ENCODE data around the gene TIE1.

Gene TIE1

DNA sequence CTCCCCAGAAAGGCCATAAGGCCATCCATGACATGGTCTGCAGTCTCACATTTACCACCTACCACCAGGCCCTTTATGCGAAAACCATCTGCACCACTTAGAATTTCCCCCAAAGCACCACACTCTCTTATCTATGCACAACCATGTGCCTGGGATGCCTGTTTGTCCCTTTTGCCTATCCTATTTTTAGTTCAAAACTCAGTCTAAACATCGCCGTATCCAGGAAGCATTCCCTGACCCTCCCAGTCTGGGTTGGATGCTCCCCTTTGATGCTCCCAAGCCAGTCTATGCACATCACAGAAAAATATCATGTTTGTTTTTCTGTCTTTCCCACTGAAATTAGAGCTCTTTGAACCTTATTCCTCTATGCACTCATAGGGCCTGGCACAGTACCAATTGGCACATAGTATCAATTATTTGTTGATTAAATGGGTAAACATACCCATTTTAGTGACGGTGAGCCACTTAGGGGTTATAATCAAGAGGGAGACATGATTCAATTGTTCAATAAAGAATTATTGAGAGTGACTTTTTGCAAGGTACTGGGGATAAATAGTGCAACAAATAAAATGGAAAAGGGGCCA lies 43.6 kb downstream of the TIE1 start:
- DNase-seq = no peak

DNA sequence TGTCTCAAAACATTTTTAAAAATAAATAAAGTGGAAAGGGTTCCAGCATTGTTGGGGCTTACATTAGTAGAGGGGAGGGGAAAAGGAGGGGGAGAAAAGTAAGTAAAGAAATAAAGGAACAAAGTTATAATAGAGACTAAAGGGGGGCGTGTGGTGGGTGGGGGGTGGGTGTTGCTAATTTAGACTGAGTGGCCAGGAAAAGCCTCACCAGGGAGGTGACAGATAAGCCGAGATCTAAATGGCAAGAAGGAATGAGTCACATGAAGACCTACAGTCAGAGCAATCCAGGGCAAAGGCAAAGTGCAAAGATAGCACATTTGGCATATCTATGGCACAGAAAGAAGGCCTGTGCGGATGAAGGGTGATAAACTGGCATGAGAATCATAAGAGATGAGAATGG lies 44.3 kb downstream of the TIE1 start:
- no peak for DNase-seq

- DNase-seq = no peak
These were observed 45.9 kb downstream of the TIE1 start for GRCh38 chr1:43346636-43347035.

- no peak for DNase-seq
These were observed 47.6 kb downstream of the TIE1 start for GRCh38 chr1:43348343-43348808.

DNA sequence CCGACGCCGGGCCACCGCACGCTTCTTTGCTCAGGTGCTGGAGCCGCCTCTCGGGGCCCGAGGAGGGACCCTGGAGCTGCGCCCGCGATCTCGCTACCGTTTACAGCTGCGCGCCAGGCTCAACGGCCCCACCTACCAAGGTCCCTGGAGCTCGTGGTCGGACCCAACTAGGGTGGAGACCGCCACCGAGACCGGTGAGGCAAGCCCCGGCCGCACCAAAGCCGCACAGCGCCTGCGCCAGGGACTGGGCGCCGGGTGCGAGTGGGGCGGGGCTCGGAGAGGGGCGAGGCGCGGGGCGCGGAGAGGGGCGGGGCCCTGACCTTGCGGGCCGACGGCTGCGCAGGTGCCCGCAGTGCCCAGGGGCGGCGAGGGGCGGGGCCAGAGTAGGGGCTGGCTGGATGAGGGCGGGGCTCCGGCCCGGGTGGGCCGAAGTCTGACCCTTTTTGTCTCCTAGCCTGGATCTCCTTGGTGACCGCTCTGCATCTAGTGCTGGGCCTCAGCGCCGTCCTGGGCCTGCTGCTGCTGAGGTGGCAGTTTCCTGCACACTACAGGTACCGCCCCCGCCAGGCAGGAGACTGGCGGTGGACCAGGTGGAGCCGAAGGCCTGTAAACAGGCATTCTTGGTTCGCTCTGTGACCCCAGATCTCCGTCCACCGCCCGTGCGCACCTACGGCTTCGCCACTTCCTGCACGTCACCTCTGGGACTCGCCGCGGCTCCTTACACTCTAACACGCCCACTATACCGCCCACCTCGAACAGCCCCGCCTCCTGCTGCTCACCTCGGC lies 48.2 kb downstream of the TIE1 start:
- peak; percentile 18 to 34 for DNase-seq

DNA sequence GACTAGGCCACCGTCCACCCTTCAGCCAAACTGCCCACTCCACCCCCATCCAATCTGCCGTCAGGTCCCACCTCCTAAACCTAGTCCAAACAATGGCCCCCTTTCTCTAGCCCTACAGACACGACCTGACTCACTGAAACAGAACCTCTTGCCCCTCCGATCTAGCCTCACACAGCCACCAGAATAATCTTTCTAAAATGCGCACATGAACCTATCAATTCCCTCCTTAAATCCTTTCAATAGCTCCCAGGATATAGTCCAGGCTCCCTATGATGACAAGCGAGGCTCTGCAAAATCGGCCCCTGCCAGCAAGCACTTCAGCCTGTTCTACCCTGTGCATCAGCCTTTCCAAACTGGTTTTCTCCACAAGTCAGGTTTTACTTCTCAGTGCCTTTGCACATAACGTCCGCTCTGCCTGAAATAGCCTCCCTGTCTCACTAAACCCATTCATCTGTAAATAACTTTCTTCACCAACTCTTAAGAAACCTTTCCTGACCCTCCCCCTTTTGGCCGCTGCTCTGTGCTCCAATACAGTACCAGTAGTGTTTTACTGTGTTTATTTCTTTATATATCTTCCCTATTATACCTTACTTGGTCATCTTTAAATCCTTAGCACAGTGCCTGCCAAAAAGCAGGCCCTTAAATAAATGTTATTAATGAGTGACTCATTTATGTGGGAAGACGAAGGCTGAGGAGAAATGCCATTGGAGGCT lies 49.0 kb downstream of the TIE1 start:
- DNase-seq = no peak

- DNase-seq = no peak
These were observed 50.2 kb downstream of the TIE1 start for GRCh38 chr1:43350976-43351375.

DNA sequence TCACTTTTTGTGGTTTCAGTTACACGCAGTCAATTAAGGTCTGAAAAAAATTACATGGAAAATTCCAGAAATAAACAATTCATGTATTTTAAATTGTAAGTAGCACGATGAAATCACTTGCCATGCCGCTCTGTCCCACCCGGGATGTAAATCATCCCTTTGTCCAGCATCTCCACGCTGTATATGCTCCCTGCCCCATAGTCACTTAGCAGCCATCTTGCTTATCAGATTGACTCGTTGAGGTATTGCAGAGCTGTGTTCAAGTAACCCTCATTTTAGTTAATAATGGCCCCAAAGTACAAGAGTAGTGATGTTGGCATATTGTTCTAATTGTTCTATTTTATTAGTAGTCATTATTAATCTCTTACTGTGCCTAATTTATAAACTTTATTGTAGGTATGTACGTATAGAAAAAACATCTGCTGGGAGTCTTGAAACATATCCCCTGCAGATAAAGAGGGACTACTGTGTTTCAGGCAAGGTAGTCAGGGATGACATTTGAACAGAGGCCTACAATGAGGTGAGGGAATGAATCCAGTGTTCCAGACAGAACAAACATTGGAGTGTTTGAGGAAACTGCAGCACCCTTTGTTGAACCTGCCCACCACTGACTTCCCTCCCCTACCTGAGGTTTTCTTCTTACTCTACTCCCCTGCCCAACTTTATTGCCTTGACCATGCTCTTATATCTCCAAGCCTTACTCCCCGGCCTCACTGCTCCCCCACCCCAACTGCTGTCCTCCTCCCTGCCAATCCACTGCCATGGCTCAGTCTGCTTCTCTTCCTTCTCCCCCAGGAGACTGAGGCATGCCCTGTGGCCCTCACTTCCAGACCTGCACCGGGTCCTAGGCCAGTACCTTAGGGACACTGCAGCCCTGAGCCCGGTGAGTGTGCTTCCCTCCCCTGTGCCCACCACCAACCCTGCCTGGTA lies 50.9 kb downstream of the TIE1 start:
- DNase-seq = no peak

- DNase-seq = no peak
These were observed 51.5 kb downstream of the TIE1 start for GRCh38 chr1:43352351-43352705.

DNA sequence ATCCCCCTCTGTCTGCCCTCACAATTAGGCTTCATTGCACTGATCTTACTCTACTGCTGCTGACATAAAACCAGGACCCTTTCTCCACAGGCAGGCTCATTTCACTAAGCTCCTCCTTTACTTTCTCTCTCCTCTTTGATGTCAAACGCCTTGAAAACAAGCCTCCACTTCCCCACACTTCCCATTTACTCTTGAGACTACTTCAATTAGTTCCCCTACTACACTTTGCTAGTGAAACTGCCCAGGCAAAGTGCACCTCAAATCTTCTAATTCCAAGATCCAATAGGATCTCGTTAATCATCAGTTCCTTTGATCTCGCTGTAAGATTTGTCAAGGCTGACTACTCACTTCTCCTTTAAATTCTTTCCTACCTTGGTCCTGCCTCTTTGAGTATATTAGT lies 52.1 kb downstream of the TIE1 start:
- DNase-seq = no peak

- no peak for DNase-seq
These were observed 53.7 kb downstream of the TIE1 start for GRCh38 chr1:43354471-43354870.

DNA sequence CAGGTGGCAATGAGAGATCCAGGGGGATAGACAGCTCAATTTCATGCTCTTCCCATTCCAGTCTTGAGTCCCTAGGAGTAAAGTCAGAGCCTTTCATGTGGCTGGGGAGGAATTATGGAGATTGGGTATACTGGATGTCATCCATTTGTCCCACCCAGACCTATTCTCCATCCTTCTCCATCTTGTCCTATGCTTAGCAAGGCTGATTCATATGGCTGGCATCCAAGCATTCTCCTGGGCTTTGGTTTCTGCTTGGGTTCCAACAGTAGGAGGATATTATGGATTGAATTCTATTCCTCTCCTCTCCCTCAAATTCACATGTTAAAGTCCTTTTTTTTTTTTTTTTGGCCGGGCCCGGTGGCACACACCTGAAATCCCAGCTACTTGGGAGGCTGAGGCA lies 54.2 kb downstream of the TIE1 start:
- no peak for DNase-seq

DNA sequence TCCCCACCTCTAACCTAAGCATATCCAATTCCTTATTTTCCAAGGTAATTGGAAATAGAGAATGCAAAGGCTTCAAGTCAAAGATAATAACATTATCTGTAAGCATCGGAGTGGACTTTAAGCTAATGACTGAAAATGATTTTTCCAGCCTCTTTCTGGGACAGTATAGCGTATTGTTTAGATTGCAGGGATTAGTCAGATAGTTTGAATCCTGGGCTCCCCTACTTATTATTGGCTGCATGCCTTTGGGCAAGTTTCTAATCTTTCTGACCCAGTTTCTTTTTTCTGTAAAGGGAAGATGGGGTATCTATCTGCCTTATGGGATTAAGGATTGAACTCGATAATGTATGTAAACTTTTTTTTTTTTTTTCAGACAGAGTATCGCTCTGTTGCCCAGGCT lies 56.5 kb downstream of the TIE1 start:
- DNase-seq = no peak

GRCh38 chr1:43358121-43358745 lies 57.5 kb downstream of the TIE1 start:
- DNase-seq = no peak

DNA sequence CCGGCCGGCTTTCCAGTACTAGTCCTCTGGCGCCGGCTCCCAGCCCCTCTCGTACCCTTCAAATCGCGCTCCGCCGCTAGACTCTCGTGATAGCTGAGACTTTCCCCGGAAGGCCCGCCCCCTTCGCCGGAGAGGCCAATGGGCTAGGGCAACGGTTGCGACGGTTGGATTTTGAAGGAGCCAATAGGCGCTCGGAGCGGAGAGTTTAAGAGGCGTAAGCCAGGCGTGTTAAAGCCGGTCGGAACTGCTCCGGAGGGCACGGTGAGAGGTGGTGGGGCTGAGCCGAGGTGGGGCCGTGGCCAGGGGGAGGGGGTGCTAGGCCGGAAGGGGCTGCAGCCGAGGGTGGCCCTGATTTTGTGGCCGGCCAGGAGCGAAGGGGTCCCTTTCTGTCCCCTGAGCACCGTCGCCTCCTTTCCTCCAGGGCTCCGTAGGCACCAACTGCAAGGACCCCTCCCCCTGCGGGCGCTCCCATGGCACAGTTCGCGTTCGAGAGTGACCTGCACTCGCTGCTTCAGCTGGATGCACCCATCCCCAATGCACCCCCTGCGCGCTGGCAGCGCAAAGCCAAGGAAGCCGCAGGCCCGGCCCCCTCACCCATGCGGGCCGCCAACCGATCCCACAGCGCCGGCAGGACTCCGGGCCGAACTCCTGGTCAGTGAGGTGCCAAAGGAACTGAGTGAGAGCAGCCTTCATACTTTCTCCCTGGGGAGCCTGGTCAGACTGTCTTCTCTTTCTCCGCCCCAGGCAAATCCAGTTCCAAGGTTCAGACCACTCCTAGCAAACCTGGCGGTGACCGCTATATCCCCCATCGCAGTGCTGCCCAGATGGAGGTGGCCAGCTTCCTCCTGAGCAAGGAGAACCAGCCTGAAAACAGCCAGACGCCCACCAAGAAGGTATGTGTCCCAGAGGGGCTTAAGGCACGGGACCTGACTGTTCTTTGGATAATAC lies 58.2 kb downstream of the TIE1 start, which contains the start of gene CDC20:
Gene CDC20 (plus strand): TSS at position 236 of the 948 bp plus-strand sequence. CDS start 235 bp downstream, at position 471.
- DNase-seq = peak; percentile 96 to 98

- no peak for DNase-seq
These were observed 58.9 kb downstream of the TIE1 start for GRCh38 chr1:43359696-43360095.

GRCh38 chr1:43360616-43361015 lies 59.8 kb downstream of the TIE1 start:
- no peak for DNase-seq

GRCh38 chr1:43363283-43363934 lies 62.6 kb downstream of the TIE1 start:
- DNase-seq = no peak

DNA sequence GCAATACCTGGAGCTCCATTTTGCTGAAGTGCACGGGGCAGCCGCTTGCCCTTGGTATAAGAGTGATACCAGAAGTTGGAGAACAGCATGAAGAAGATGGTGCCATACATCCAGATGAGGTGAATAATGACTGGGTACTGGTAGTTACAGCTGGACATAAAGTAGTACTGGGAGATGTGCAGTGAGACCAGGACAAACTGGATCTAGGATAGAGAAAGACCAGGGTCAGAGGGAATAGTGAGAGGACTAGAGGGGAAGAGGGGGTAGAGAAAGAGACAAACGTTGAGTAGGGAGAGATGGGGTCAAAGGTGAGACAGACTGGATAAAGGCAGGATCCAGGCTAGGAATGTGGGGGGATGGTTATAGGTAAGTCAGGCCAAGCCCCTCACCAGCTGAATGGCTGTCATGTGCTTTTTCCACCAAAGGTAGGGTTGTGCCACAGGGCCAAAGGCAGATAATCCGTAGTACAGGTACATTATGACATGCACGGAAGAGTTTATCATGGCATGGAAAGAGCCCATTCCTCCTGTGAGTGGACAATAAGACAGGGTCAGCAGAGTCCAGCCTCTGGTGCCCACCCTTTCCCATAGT lies 63.2 kb downstream of the TIE1 start:
- no peak for DNase-seq

GRCh38 chr1:43365678-43366077 lies 64.9 kb downstream of the TIE1 start:
- DNase-seq = no peak
